HepG2 (cell line): ENCODE measurements around the gene ZBTB46. TPM values are rescaled to one million over a fixed set of nuclear protein-coding genes. Genes with fewer than 3 reads are reported as not detected.

ENCODE experiments used
- GATAD2A ChIP-seq: IDR thresholded peaks from 2 replicates; pipeline ENCODE4 v1.6.1; 2016
- KAT2B ChIP-seq: fragments of 150-350 bp; IDR thresholded peaks from 2 replicates; pipeline ENCODE4 v1.6.1; 2014; ENCODE audit warnings: low read depth, low read length, borderline replicate concordance
- MAFF ChIP-seq: IDR thresholded peaks from 2 replicates; pipeline ENCODE4 v1.6.1; 2011; ENCODE audit warnings: low read depth, low read length, improper control_type of control experiment
- NCOR1 ChIP-seq: fragments of 200-600 bp; sonication (generic); IDR thresholded peaks from 2 replicates; pipeline ENCODE4 v1.7.0; 2017; ENCODE audit warnings: antibody characterized with exemption, low read length, borderline replicate concordance
- RNF2 ChIP-seq: fragments of 450-650 bp; conservative IDR thresholded peaks from 2 replicates; pipeline ENCODE4 v1.6.1; 2016; ENCODE audit warnings: low read depth
- U2AF1 ChIP-seq: fragments of 200-400 bp; formaldehyde crosslinking; optimal IDR thresholded peaks from 2 replicates; pipeline ENCODE3; 2017; ENCODE audit warnings: mild to moderate bottlenecking, low read depth, low read length
- YY1 ChIP-seq: IDR thresholded peaks from 2 replicates; pipeline ENCODE4 v1.6.1; 2011; ENCODE audit warnings: low read length, low read depth, moderate library complexity, mild to moderate bottlenecking; ENCODE audit not compliant: insufficient read depth, insufficient replicate concordance
- ZFP36L1 ChIP-seq: sonication (generic); formaldehyde crosslinking; IDR thresholded peaks from 2 replicates; pipeline ENCODE4 v1.8.0; 2022; ENCODE audit warnings: mild to moderate bottlenecking, missing genetic modification reagents, moderate library complexity
- ZNF180 ChIP-seq: sonication (generic); formaldehyde crosslinking; IDR thresholded peaks from 2 replicates; pipeline ENCODE4 v1.4.0; 2020; ENCODE audit warnings: low read depth, missing genetic modification reagents, borderline replicate concordance
- ZNF205 ChIP-seq: IDR thresholded peaks from 2 replicates; pipeline ENCODE4 v1.6.1; 2018; ENCODE audit warnings: missing biosample characterization, missing genetic modification reagents
- ZNF274 ChIP-seq: sonication (generic); formaldehyde crosslinking; IDR thresholded peaks from 2 replicates; pipeline ENCODE4 v1.5.1; 2020; ENCODE audit warnings: mild to moderate bottlenecking, missing genetic modification reagents
- ZNF629 ChIP-seq: sonication (generic); formaldehyde crosslinking; conservative IDR thresholded peaks from 2 replicates; pipeline ENCODE4 v1.5.0; 2020; ENCODE audit warnings: missing genetic modification reagents
- polyA plus RNA-seq, 8 experiments: library from polyadenylated mRNA; depleted of rRNA in 3 of 8; stranded (reverse) in 7 of 8; unstranded in 1 of 8; fragments of >200 nt; fragmentation: Illumina TruSeq in 4 of 8; extraction: Trizol in 4 of 8; gene quantifications; 2 replicates each; pipeline versions ENCODE4 v1.2.1 to v1.2.3, GENCODE V29; 2011 to 2016; ENCODE audit warnings: low read depth in 4 of 8, missing spikeins in 1 of 8, mixed read lengths in 1 of 8; ENCODE audit not compliant: insufficient read depth in 1 of 8
- total RNA-seq, 5 experiments: library from RNA; depleted of rRNA; stranded (reverse); fragments of >200 nt; fragmentation: Illumina TruSeq; extraction: Trizol; gene quantifications; 2 replicates each; pipeline ENCODE4 v1.2.3, GENCODE V29; 2016; ENCODE audit warnings: low read depth in 1 of 5
- TF ChIP-seq, protein P1 (sequence below): sonication (generic); formaldehyde crosslinking; IDR thresholded peaks from 2 replicates; pipeline ENCODE4 v1.5.0; 2020; ENCODE audit warnings: mild to moderate bottlenecking, missing genetic modification reagents, borderline replicate concordance
- TF ChIP-seq, protein P2 (sequence below): sonication (generic); formaldehyde crosslinking; conservative IDR thresholded peaks from 2 replicates; pipeline ENCODE4 v1.8.1; 2023; ENCODE audit warnings: missing genetic modification reagents
- TF ChIP-seq, protein P3 (sequence below): sonication (generic); formaldehyde crosslinking; IDR thresholded peaks from 2 replicates; pipeline ENCODE4 v1.8.0; 2022; ENCODE audit warnings: missing genetic modification reagents, mild to moderate bottlenecking, moderate library complexity, borderline replicate concordance
- TF ChIP-seq, protein P4 (sequence below): sonication (generic); IDR thresholded peaks from 2 replicates; pipeline ENCODE4 v1.6.1; 2016; ENCODE audit warnings: low read depth, borderline replicate concordance
- TF ChIP-seq, protein P5 (sequence below), 2 experiments: sonication (generic) in 1 of 2; formaldehyde crosslinking in 1 of 2; IDR thresholded peaks; 2 replicates each; pipeline versions ENCODE4 v1.5.1 to v1.6.1; 2011 to 2020; ENCODE audit warnings: borderline replicate concordance in 1 of 2, low read depth in 1 of 2, low read length in 1 of 2, mild to moderate bottlenecking in 1 of 2, missing genetic modification reagents in 1 of 2, moderate library complexity in 1 of 2

ZBTB46 gene
- total and polyA plus RNA-seq, 2 of the 13 experiments (the other 11 are each of a cell fraction or from before 2014, with no cell fraction given): 1.6 to 13.5 TPM

DNA sequence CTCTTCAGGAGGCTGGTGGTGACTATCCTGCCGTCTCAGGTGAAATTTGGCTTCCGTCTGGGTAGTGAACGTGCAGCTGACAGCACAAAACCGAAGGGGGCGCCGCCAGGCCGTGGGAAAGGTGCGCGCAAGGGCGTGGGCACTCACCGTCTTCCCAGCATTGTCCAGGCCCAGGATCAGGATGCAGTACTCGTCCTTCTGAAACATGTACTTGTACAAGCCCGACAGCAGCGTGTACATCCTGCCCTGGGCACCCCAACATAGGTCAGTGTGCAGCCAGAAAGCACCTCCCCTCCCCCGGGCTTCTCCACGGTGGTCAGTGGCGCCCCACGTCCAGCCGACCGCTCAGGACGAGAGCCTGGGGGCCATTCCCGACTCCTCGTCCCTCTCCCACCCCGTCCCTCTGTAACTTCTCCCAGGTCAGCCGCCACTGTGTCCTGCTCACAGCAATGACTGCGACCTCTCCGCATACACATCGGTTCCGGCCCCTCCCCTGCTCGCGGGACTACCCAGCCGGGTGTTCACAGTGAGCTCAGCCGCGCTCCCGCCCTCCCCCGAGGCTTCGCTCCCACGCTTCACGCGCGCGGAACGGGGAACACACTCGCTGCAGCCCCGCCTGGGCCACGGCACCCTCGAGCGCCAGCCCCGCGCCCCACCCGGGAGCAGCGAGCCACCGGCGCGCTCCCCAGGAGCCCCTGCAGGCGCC is 124.1 kb downstream of the ZBTB46 start (continued):
- TF ChIP-seq, protein P1, sequence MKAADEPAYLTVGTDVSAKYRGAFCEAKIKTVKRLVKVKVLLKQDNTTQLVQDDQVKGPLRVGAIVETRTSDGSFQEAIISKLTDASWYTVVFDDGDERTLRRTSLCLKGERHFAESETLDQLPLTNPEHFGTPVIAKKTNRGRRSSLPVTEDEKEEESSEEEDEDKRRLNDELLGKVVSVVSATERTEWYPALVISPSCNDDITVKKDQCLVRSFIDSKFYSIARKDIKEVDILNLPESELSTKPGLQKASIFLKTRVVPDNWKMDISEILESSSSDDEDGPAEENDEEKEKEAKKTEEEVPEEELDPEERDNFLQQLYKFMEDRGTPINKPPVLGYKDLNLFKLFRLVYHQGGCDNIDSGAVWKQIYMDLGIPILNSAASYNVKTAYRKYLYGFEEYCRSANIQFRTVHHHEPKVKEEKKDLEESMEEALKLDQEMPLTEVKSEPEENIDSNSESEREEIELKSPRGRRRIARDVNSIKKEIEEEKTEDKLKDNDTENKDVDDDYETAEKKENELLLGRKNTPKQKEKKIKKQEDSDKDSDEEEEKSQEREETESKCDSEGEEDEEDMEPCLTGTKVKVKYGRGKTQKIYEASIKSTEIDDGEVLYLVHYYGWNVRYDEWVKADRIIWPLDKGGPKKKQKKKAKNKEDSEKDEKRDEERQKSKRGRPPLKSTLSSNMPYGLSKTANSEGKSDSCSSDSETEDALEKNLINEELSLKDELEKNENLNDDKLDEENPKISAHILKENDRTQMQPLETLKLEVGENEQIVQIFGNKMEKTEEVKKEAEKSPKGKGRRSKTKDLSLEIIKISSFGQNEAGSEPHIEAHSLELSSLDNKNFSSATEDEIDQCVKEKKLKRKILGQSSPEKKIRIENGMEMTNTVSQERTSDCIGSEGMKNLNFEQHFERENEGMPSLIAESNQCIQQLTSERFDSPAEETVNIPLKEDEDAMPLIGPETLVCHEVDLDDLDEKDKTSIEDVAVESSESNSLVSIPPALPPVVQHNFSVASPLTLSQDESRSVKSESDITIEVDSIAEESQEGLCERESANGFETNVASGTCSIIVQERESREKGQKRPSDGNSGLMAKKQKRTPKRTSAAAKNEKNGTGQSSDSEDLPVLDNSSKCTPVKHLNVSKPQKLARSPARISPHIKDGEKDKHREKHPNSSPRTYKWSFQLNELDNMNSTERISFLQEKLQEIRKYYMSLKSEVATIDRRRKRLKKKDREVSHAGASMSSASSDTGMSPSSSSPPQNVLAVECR (CRISPR knock-in tag): no peak; the same call in 1 of the 2 replicates
- TF ChIP-seq ZNF205 (CRISPR knock-in tag) (no peak; the same call in 1 of the 2 replicates), NCOR1 (peak; percentile 0; the same call in 1 of the 2 replicates), GATAD2A (peak; percentile 76), YY1 (peak; percentile 48), ZNF180 (CRISPR knock-in tag) (0 out of 2 replicates have a peak, but pooled peaks have one; percentile 1), ZNF629 (no peak; the same call in 1 of the 2 replicates), KAT2B (no peak), ZFP36L1 (CRISPR knock-in tag) (0 out of 2 replicates have a peak, but pooled peaks have one; percentile 57), ZNF274 (no peak), MAFF (peak; percentile 51), RNF2 (peak; percentile 43; the same call in 1 of the 2 replicates), U2AF1 (peak; percentile 42)
- TF ChIP-seq, protein P2, sequence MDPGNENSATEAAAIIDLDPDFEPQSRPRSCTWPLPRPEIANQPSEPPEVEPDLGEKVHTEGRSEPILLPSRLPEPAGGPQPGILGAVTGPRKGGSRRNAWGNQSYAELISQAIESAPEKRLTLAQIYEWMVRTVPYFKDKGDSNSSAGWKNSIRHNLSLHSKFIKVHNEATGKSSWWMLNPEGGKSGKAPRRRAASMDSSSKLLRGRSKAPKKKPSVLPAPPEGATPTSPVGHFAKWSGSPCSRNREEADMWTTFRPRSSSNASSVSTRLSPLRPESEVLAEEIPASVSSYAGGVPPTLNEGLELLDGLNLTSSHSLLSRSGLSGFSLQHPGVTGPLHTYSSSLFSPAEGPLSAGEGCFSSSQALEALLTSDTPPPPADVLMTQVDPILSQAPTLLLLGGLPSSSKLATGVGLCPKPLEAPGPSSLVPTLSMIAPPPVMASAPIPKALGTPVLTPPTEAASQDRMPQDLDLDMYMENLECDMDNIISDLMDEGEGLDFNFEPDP: no peak
- TF ChIP-seq, protein P3, sequence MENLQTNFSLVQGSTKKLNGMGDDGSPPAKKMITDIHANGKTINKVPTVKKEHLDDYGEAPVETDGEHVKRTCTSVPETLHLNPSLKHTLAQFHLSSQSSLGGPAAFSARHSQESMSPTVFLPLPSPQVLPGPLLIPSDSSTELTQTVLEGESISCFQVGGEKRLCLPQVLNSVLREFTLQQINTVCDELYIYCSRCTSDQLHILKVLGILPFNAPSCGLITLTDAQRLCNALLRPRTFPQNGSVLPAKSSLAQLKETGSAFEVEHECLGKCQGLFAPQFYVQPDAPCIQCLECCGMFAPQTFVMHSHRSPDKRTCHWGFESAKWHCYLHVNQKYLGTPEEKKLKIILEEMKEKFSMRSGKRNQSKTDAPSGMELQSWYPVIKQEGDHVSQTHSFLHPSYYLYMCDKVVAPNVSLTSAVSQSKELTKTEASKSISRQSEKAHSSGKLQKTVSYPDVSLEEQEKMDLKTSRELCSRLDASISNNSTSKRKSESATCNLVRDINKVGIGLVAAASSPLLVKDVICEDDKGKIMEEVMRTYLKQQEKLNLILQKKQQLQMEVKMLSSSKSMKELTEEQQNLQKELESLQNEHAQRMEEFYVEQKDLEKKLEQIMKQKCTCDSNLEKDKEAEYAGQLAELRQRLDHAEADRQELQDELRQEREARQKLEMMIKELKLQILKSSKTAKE (CRISPR knock-in tag): no peak
- TF ChIP-seq, protein P4, sequence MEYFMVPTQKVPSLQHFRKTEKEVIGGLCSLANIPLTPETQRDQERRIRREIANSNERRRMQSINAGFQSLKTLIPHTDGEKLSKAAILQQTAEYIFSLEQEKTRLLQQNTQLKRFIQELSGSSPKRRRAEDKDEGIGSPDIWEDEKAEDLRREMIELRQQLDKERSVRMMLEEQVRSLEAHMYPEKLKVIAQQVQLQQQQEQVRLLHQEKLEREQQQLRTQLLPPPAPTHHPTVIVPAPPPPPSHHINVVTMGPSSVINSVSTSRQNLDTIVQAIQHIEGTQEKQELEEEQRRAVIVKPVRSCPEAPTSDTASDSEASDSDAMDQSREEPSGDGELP: peak; percentile 76; the same call in 1 of the 2 replicates
- TF ChIP-seq, protein P5, sequence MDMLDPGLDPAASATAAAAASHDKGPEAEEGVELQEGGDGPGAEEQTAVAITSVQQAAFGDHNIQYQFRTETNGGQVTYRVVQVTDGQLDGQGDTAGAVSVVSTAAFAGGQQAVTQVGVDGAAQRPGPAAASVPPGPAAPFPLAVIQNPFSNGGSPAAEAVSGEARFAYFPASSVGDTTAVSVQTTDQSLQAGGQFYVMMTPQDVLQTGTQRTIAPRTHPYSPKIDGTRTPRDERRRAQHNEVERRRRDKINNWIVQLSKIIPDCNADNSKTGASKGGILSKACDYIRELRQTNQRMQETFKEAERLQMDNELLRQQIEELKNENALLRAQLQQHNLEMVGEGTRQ (IDR thresholded peaks at IDR 0.05; ENCODE audit: low read depth, low read length): no peak
- TF ChIP-seq, protein P5 (CRISPR knock-in tag; IDR thresholded peaks at IDR 0.05; ENCODE audit: borderline replicate concordance): no peak
